Keratinocyte (primary cell): ENCODE data around the gene ENPP4.
"Not testable (repeated sequence)": the region's sequence is repeated elsewhere in the genome, so short reads cannot be mapped to it uniquely, and the experiment has no call there.

Experiments
- CTCF ChIP-seq, 3 experiments: IDR thresholded peaks in 1 of 3; conservative IDR thresholded peaks in 1 of 3; optimal IDR thresholded peaks in 1 of 3; 2 replicates in 2 of 3; 3 replicates in 1 of 3; pipeline versions ENCODE3 to v1.5.1; 2011; ENCODE audit warnings: low read length in 3 of 3, mild to moderate bottlenecking in 3 of 3, moderate library complexity in 2 of 3, control low read depth in 1 of 3, inconsistent platforms in 1 of 3; ENCODE audit not compliant: insufficient read depth in 2 of 3; ENCODE audit errors: extremely low read depth in 1 of 3
- EZH2 ChIP-seq: IDR thresholded peaks from one replicate; pipeline ENCODE4 v1.6.1; 2012; ENCODE audit warnings: inconsistent platforms, mild to moderate bottlenecking, low read length, moderate library complexity

GRCh38 chr6:46085688-46086087 lies 44.1 kb upstream of the ENPP4 start:
- not testable (repeated sequence) for TF ChIP-seq CTCF (optimal IDR thresholded peaks at IDR 0.05 in 1 of 3, IDR thresholded peaks at IDR 0.05 in 1 of 3, conservative IDR thresholded peaks at IDR 0.05 in 1 of 3; ENCODE audit: extremely low read depth in 1 of 3, insufficient read depth in 2 of 3, low read length in 3 of 3); EZH2
